ENCODE measurements around the gene CXCL12.

The CXCL12 gene

DNA sequence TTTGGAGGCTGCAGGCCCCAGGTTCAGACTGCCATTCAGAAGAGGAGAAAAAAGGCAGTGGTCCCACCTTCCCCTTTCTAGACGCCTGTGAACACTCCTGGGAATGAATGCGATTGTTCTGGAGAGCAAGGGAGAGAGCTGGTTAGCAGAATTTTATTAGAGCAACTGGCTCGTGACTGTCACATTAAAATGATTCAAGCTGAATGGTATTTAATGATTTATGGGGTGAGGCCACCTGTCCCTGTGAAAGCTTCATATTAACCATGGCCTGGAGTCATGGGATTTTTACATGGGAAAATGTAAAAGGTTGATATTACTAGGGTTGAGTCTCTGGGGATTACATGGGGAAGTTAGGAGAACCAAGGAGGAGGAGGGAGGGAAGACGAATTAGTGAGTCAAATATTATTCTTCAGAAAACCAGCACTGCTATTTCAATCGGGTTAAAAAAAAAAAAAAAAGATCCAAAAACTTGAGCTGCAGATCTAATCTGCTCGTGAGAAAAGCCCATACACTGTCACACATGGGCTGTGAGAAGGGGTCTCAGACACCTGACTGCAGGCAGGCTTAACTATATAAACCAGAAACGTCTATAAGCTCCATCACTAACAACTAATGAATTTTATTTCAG is 8.3 kb downstream of the CXCL12 start:
- TF ChIP-seq, protein P1, sequence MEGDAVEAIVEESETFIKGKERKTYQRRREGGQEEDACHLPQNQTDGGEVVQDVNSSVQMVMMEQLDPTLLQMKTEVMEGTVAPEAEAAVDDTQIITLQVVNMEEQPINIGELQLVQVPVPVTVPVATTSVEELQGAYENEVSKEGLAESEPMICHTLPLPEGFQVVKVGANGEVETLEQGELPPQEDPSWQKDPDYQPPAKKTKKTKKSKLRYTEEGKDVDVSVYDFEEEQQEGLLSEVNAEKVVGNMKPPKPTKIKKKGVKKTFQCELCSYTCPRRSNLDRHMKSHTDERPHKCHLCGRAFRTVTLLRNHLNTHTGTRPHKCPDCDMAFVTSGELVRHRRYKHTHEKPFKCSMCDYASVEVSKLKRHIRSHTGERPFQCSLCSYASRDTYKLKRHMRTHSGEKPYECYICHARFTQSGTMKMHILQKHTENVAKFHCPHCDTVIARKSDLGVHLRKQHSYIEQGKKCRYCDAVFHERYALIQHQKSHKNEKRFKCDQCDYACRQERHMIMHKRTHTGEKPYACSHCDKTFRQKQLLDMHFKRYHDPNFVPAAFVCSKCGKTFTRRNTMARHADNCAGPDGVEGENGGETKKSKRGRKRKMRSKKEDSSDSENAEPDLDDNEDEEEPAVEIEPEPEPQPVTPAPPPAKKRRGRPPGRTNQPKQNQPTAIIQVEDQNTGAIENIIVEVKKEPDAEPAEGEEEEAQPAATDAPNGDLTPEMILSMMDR (IDR thresholded peaks at IDR 0.05; ENCODE audit: unreplicated experiment in 3 of 3), result no peak
- Mint-ChIP-seq H3K9me3 (no peaks in the 10 kb centered on the region), H3K4me3 (peak overlapping the region in 1 of 3 experiments; percentile 2), H3K27ac (peak overlapping the region in 2 of 3 experiments; percentile 3 to 70), H3K36me3 (ENCODE audit: low read depth) (peaks cover 79% of the 10 kb centered on the region), H3K27me3 (ENCODE audit: low read depth) (peaks cover 31% of the 10 kb centered on the region), H3K4me1 (peaks cover 46% of the 10 kb centered on the region)

DNA sequence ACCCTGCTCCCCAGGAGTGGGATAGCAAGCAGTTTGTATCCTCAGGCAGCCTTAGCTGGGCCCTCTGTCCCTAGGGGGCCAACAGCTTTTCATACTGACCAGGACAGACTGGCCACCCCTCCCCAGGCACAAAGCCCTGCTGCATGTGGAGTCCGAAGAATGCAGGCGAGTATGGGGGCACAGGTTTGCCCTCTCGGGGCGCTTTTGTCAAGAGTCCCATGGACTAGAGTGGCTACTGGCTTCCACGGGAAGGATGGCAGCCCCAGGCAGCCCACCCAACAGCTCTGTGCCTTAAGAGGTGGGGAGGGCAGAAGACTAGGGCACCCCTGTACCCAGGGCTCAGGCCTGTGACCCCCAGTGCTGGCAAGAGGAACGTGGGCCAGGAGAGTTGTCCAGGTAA is 10.7 kb downstream of the CXCL12 start:
- TF ChIP-seq, protein P1 (IDR thresholded peaks at IDR 0.05; ENCODE audit: unreplicated experiment in 3 of 3), result no peak
- H3K36me3 Mint-ChIP-seq (ENCODE audit: low read depth), result peaks cover 78% of the 10 kb centered on the region
- H3K27me3 Mint-ChIP-seq (ENCODE audit: low read depth), result peaks cover 20% of the 10 kb centered on the region
- peaks cover 31% of the 10 kb centered on the region for H3K4me1 Mint-ChIP-seq
- H3K27ac Mint-ChIP-seq, result no peak overlapping the region
- H3K4me3 Mint-ChIP-seq, result no peak overlapping the region
- no peaks in the 10 kb centered on the region for H3K9me3 Mint-ChIP-seq

DNA sequence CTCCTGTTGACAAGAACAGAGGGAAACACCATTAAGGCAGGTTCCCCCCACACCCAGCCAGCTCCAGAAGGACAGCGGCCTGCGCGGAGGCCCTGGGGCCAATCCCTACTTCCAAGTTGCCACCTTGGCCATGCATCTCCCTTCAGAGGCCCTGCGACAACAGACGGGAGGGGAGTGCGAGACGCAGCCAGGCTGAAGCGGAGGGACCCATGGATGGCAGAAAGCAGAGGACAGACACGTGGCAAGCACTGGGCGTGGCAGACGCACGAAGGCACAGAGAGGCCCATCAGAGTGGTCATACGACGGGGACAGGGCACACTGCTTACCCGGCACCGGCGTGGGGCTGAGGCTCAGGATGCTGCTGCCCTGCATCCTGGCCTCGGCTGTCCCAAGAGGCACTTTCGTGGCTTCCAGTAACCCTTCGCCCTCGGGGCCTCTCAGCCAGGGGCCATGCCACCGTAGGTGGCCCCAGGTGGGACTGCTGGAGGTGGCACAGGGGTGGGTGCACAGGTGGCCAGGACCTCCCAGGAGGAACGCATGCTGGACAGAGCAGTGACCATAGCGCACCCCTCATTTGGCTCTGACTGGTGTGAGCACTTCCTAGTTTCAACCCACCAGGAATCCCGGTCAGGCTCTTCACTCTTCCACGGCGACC is 11.4 kb downstream of the CXCL12 start:
- Mint-ChIP-seq H3K4me3 (no peak overlapping the region), H3K9me3 (no peaks in the 10 kb centered on the region), H3K27ac (no peak overlapping the region), H3K27me3 (ENCODE audit: low read depth) (peaks cover 19% of the 10 kb centered on the region), H3K4me1 (peaks cover 25% of the 10 kb centered on the region), H3K36me3 (ENCODE audit: low read depth) (peaks cover 78% of the 10 kb centered on the region)
- TF ChIP-seq, protein P1 (IDR thresholded peaks at IDR 0.05; ENCODE audit: unreplicated experiment in 3 of 3), result no peak

DNA sequence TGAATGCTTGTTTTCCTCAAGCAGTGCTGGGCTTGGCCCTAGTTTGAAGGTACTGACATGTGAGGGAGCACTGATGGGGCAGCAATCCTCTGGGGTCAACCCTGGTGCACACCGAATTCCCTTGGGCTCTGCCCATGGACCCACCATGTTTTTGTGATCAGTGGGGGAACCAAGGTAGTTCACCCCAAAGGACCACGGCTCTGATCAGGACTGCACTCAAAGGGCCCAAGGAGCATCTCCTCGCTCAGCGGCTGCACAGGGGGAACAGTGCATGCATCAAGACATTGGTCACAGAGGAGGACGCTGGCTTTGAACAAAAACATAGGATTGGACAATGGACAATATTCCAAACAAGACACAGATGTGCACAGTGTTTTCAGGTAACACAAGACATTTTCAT is 12.7 kb downstream of the CXCL12 start:
- Mint-ChIP-seq H3K36me3 (ENCODE audit: low read depth) (peaks cover 68% of the 10 kb centered on the region), H3K9me3 (no peaks in the 10 kb centered on the region), H3K27me3 (ENCODE audit: low read depth) (peaks cover 10% of the 10 kb centered on the region), H3K4me3 (no peak overlapping the region), H3K27ac (no peak overlapping the region), H3K4me1 (peaks cover 24% of the 10 kb centered on the region)
- TF ChIP-seq, protein P1 (IDR thresholded peaks at IDR 0.05; ENCODE audit: unreplicated experiment in 3 of 3), result no peak

DNA sequence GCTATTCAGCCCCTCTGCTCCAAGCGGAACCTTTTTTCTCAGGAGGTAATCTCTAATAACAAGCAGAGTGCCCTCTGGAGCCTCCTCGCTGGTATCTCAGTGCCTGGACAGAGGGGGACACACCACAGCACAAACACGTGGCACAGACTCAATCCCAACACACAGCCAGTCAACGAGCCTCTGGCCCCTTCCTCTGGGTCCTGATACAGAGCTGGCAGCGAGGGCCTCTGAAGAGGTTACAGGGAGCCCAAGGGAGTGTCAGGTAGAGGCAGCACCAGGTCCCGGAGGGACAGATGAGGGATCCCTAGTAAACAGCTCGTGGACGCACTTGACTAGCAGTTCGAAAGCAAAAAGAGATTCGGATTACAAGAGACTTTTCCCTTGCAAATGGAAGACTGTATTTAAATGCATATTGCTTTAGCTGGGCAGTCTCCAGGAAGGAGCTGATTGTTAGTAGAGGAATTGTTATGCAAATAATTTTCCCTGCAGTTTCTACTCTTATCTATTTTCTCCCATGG is 14.1 kb downstream of the CXCL12 start:
- H3K36me3 Mint-ChIP-seq (ENCODE audit: low read depth), result peaks cover 57% of the 10 kb centered on the region
- no peaks in the 10 kb centered on the region for H3K9me3 Mint-ChIP-seq
- no peak overlapping the region for H3K27ac Mint-ChIP-seq
- H3K4me3 Mint-ChIP-seq, result no peak overlapping the region
- H3K4me1 Mint-ChIP-seq, result peaks cover 13% of the 10 kb centered on the region
- TF ChIP-seq, protein P1 (IDR thresholded peaks at IDR 0.05; ENCODE audit: unreplicated experiment in 3 of 3), result no peak
- peaks cover 10% of the 10 kb centered on the region for H3K27me3 Mint-ChIP-seq (ENCODE audit: low read depth)
